HCT116 (cell line): ENCODE results near the gene DPF3. TPM values are rescaled to one million over a fixed set of nuclear protein-coding genes. Genes with fewer than 3 reads are reported as not detected.

Experiments
- ATAC-seq: fragments of 200-7000 bp; cut with Tn5 transposase; 2 replicates; pipeline ENCODE4 v1.9.1; 2020; ENCODE audit warnings: mild to moderate bottlenecking, moderate library complexity
- BruUV-seq: library from RNA; stranded (reverse); fragments of 400-500 nt; replicated peaks from 2 replicates; lab custom pipeline; 2021; lab: Mats Ljungman, UMichigan
- CTCF ChIA-PET: fragments of 300-600 bp; sonication (Branson Sonifier 250); formaldehyde crosslinking; loops from one replicate; lab custom pipeline; 2021; ENCODE audit warnings: antibody characterized with exemption; lab: Charles Lee
- POLR2A ChIA-PET: fragments of 300-600, 350-600 bp; sonication (Branson Sonifier 250); formaldehyde crosslinking; loops from one replicate; lab custom pipeline; 2021; ENCODE audit warnings: antibody characterized with exemption; lab: Charles Lee
- RAD21 ChIA-PET, 2 experiments: fragments of 300-600 bp; sonication (Branson Sonifier 250); formaldehyde crosslinking; loops; one replicate each; lab custom pipeline; 2023; ENCODE audit warnings: low total read pairs in 2 of 2; ENCODE audit not compliant: uncharacterized antibody in 2 of 2, unreplicated experiment in 2 of 2, low non-redundant PET in 1 of 2; lab: Charles Lee
- DNase-seq: peaks from one replicate; pipeline ENCODE4 v3.0.0-alpha.2; 2010; ENCODE audit warnings: low read depth, low spot score
- H2AFZ ChIP-seq: fragments of 200-600 bp; shearing (Covaris generic), sonication (generic); 2 replicates; pipeline ENCODE4 v1.6.1; 2017; ENCODE audit warnings: low read depth, mixed run types, mixed read lengths, antibody characterized with exemption, low read length; ENCODE audit not compliant: poor library complexity, severe bottlenecking
- H3K27ac ChIP-seq: 2 replicates; pipeline ENCODE4 v1.5.1; 2012; ENCODE audit warnings: low read depth, low read length
- H3K27me3 ChIP-seq: fragments of 200-600 bp; sonication (generic); 2 replicates; pipeline ENCODE4 v1.6.1; 2016; ENCODE audit warnings: mixed run types, low read length, mixed read lengths; ENCODE audit not compliant: insufficient read depth
- H3K36me3 ChIP-seq, 2 experiments: fragments of 200-500 bp in 1 of 2; fragments of 200-600 bp in 1 of 2; sonication (Bioruptor generic) in 1 of 2; sonication (generic) in 1 of 2; 2 replicates each; pipeline versions ENCODE4 v1.5.1 to v1.6.1; 2014 to 2016; ENCODE audit warnings: low read length in 2 of 2, inconsistent platforms in 1 of 2, mixed read lengths in 1 of 2, mixed run types in 1 of 2; ENCODE audit not compliant: insufficient read depth in 2 of 2, control insufficient read depth in 1 of 2
- H3K4me1 ChIP-seq, 2 experiments: fragments of 200-600 bp in 1 of 2; sonication (generic) in 1 of 2; 2 replicates each; pipeline versions ENCODE4 v1.5.1 to v1.6.1; 2012 to 2017; ENCODE audit warnings: low read length in 2 of 2, inconsistent platforms in 1 of 2, mild to moderate bottlenecking in 1 of 2, mixed read lengths in 1 of 2, mixed run types in 1 of 2, moderate library complexity in 1 of 2; ENCODE audit not compliant: insufficient read depth in 2 of 2, control insufficient read depth in 1 of 2
- H3K4me2 ChIP-seq: fragments of 200-600 bp; sonication (generic); 2 replicates; pipeline ENCODE4 v1.6.1; 2017; ENCODE audit warnings: mixed run types, low read length, mixed read lengths
- H3K4me3 ChIP-seq, 2 experiments: fragments of 200-600 bp in 1 of 2; sonication (generic) in 1 of 2; replicated peaks in 1 of 2; 2 replicates each; pipeline ENCODE4 v1.5.1; 2011 to 2016; ENCODE audit warnings: low read length in 2 of 2, control low read depth in 1 of 2, low read depth in 1 of 2, mild to moderate bottlenecking in 1 of 2, mixed read lengths in 1 of 2, mixed run types in 1 of 2
- H3K79me2 ChIP-seq: fragments of 200-600 bp; sonication (generic); 2 replicates; pipeline ENCODE4 v1.6.1; 2017; ENCODE audit warnings: mild to moderate bottlenecking, mixed run types, low read length, moderate library complexity, mixed read lengths; ENCODE audit not compliant: insufficient read depth
- H3K9ac ChIP-seq: fragments of 200-600 bp; sonication (generic); 2 replicates; pipeline ENCODE4 v1.6.1; 2016; ENCODE audit warnings: low read length, mixed read lengths
- H3K9me2 ChIP-seq: fragments of 200-600 bp; sonication (generic), shearing (Covaris generic); 2 replicates; pipeline ENCODE4 v1.6.1; 2017; ENCODE audit warnings: mixed run types, mild to moderate bottlenecking, moderate library complexity; ENCODE audit not compliant: insufficient read depth
- H3K9me3 ChIP-seq, 2 experiments: fragments of 200-500 bp in 1 of 2; fragments of 200-600 bp in 1 of 2; sonication (Bioruptor generic) in 1 of 2; sonication (generic) in 1 of 2; 2 replicates each; pipeline ENCODE4 v1.6.1; 2014 to 2017; ENCODE audit warnings: low read length in 2 of 2, mixed read lengths in 2 of 2, inconsistent platforms in 1 of 2, low read depth in 1 of 2, mild to moderate bottlenecking in 1 of 2, mixed run types in 1 of 2, moderate library complexity in 1 of 2; ENCODE audit not compliant: control insufficient read depth in 1 of 2, insufficient read depth in 1 of 2
- H4K20me1 ChIP-seq: fragments of 200-600 bp; sonication (generic), shearing (Covaris generic); 2 replicates; pipeline ENCODE4 v1.6.1; 2017; ENCODE audit warnings: mixed run types, mild to moderate bottlenecking, moderate library complexity; ENCODE audit not compliant: insufficient read depth
- CBX3 ChIP-seq: IDR thresholded peaks from 2 replicates; pipeline ENCODE4 v1.6.1; 2012; ENCODE audit warnings: low read depth
- EGR1 ChIP-seq: IDR thresholded peaks from 2 replicates; pipeline ENCODE4 v1.6.1; 2012; ENCODE audit warnings: low read depth
- EZH2 ChIP-seq: fragments of 200-600 bp; sonication (generic); IDR thresholded peaks from 2 replicates; pipeline ENCODE4 v1.6.1; 2017; ENCODE audit warnings: antibody characterized with exemption, mixed run types
- FOSL1 ChIP-seq: IDR thresholded peaks from 2 replicates; pipeline ENCODE4 v1.6.1; 2012; ENCODE audit warnings: low read depth
- POLR2AphosphoS5 ChIP-seq: IDR thresholded peaks from 2 replicates; pipeline ENCODE4 v1.6.1; 2011; ENCODE audit warnings: mild to moderate bottlenecking, low read depth, low read length, moderate library complexity
- RAD21 ChIP-seq: IDR thresholded peaks from 2 replicates; pipeline ENCODE4 v1.6.1; 2012; ENCODE audit warnings: low read depth, mild to moderate bottlenecking
- SIN3A ChIP-seq: IDR thresholded peaks from 2 replicates; pipeline ENCODE4 v1.6.1; 2012; ENCODE audit warnings: low read depth
- ZFX ChIP-seq: fragments of 450-650 bp; IDR thresholded peaks from 2 replicates; pipeline ENCODE4 v1.6.1; 2017
- intact Hi-C: fragments of 100-400 bp; cut with micrococcal nuclease; formaldehyde crosslinking; loops from 2 replicates; pipeline ENCODE4 v1.10.0; 2022
- total RNA-seq: library from RNA; stranded (reverse); gene quantifications from one replicate; pipeline ENCODE4 v1.2.1, GENCODE V29; 2021; ENCODE audit not compliant: unreplicated experiment
- TF ChIP-seq, protein P1 (sequence below), 3 experiments: fragments of 200-600 bp in 1 of 3; sonication (generic) in 1 of 3; IDR thresholded peaks in 2 of 3; conservative IDR thresholded peaks in 1 of 3; 2 replicates each; pipeline ENCODE4 v1.5.1; 2012 to 2017; ENCODE audit warnings: low read depth in 2 of 3, low read length in 2 of 3, antibody characterized with exemption in 1 of 3, borderline replicate concordance in 1 of 3, control low read depth in 1 of 3, mild to moderate bottlenecking in 1 of 3, mixed read lengths in 1 of 3, mixed run types in 1 of 3, moderate library complexity in 1 of 3; ENCODE audit not compliant: insufficient read depth in 1 of 3
- TF ChIP-seq, protein P2 (sequence below): IDR thresholded peaks from 2 replicates; pipeline ENCODE4 v1.6.1; 2012

The DPF3 gene
- total RNA-seq, 1 experiment from 2014 or later, result 0.27 TPM

DNA sequence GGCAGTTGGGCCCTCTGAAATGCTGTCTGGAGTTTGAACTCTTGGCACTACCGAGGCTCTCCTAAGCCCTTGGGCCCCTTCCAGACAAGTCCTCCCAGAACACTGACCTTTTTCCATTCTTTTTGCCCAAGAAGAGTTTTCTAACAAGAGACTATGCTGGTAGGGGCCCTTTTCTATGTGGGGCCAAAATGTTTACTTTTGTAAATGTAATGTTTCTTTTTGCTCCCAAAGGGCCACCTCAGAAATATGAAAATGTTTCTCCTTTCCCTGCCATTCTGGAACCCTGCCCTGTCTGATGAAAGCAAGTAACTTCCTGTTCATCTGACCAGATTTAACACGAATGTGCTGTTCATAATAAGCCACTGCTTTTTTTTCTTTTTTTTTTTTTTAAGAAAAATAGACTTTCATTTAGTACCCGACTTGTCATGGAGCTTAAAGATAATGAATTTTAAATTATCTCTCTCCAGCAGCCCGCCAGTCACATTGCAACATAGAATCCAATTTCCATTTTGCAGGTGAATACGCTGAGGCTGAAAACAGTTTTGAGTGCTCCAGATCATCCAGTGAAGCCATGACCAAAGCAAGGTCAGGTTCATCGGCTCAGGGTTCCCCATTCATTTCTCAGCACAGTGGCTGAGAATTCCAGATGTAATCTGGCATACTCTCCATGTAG, 169.9 kb downstream of the DPF3 start:
- no peak for TF ChIP-seq EGR1
- TF ChIP-seq CBX3, result no peak
- TF ChIP-seq SIN3A, result no peak
- TF ChIP-seq, protein P1, sequence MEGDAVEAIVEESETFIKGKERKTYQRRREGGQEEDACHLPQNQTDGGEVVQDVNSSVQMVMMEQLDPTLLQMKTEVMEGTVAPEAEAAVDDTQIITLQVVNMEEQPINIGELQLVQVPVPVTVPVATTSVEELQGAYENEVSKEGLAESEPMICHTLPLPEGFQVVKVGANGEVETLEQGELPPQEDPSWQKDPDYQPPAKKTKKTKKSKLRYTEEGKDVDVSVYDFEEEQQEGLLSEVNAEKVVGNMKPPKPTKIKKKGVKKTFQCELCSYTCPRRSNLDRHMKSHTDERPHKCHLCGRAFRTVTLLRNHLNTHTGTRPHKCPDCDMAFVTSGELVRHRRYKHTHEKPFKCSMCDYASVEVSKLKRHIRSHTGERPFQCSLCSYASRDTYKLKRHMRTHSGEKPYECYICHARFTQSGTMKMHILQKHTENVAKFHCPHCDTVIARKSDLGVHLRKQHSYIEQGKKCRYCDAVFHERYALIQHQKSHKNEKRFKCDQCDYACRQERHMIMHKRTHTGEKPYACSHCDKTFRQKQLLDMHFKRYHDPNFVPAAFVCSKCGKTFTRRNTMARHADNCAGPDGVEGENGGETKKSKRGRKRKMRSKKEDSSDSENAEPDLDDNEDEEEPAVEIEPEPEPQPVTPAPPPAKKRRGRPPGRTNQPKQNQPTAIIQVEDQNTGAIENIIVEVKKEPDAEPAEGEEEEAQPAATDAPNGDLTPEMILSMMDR (IDR thresholded peaks at IDR 0.05 in 2 of 3, conservative IDR thresholded peaks at IDR 0.05 in 1 of 3; ENCODE audit: borderline replicate concordance in 1 of 3, insufficient read depth in 1 of 3, low read depth in 2 of 3, low read length in 2 of 3), result no peak
- TF ChIP-seq EZH2, result no peak
- no peak for TF ChIP-seq ZFX
- TF ChIP-seq FOSL1, result no peak
- no peak for TF ChIP-seq RAD21
- TF ChIP-seq POLR2AphosphoS5, result no peak
- TF ChIP-seq, protein P2, sequence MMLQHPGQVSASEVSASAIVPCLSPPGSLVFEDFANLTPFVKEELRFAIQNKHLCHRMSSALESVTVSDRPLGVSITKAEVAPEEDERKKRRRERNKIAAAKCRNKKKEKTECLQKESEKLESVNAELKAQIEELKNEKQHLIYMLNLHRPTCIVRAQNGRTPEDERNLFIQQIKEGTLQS, result no peak
- RAD21 ChIA-PET, result no interaction called here
- no TSS peak for BruUV-seq
- Histone ChIP-seq H3K4me3 (no peak overlapping the region), H3K4me2 (no peak overlapping the region), H3K27me3 (no peaks in the 10 kb centered on the region), H3K4me1 (no peaks in the 10 kb centered on the region), H3K9me2 (no peaks in the 10 kb centered on the region), H2AFZ (no peak overlapping the region), H3K79me2 (no peaks in the 10 kb centered on the region), H3K9me3 (no peaks in the 10 kb centered on the region), H3K9ac (no peak overlapping the region), H3K36me3 (no peaks in the 10 kb centered on the region), H3K27ac (no peak overlapping the region), H4K20me1 (no peaks in the 10 kb centered on the region)
- DNase-seq (no peak), ATAC-seq (no peak)
- POLR2A ChIA-PET, result no interaction called here
- intact Hi-C loops, result no loop called here
- CTCF ChIA-PET, result no interaction called here
